ENCODE data around the gene GPC1.

GPC1 gene

GRCh38 chr2:240397542-240397916, 37.9 kb upstream of the GPC1 start:
- no peak for DNase-seq

- DNase-seq = no peak
Observed at GRCh38 chr2:240397924-240398645, 37.4 kb upstream of the GPC1 start.

- DNase-seq = no peak
Observed at GRCh38 chr2:240398661-240399267, 36.7 kb upstream of the GPC1 start.

- no peak for DNase-seq
Observed at GRCh38 chr2:240399419-240400324, 35.8 kb upstream of the GPC1 start.

GRCh38 chr2:240400371-240401161, 34.9 kb upstream of the GPC1 start:
- no peak for DNase-seq

- no peak for DNase-seq
Observed at GRCh38 chr2:240401308-240401707, 34.2 kb upstream of the GPC1 start.

GRCh38 chr2:240401781-240402551, 33.5 kb upstream of the GPC1 start:
- no peak for DNase-seq

GRCh38 chr2:240402566-240403272, 32.7 kb upstream of the GPC1 start:
- DNase-seq = no peak

- no peak for DNase-seq
Observed at GRCh38 chr2:240403396-240404104, 31.9 kb upstream of the GPC1 start.

- no peak for DNase-seq
Observed at GRCh38 chr2:240404174-240404852, 31.1 kb upstream of the GPC1 start.

GRCh38 chr2:240405133-240405532, 30.3 kb upstream of the GPC1 start:
- no peak for DNase-seq

GRCh38 chr2:240405684-240406313, 29.7 kb upstream of the GPC1 start:
- no peak for DNase-seq

GRCh38 chr2:240407090-240407489, 28.4 kb upstream of the GPC1 start:
- no peak for DNase-seq

- DNase-seq = no peak
Observed at GRCh38 chr2:240410004-240410403, 25.5 kb upstream of the GPC1 start.

GRCh38 chr2:240410808-240411207, 24.7 kb upstream of the GPC1 start:
- no peak for DNase-seq

GRCh38 chr2:240411261-240412160, 24.0 kb upstream of the GPC1 start:
- no peak for DNase-seq

- no peak for DNase-seq
Observed at GRCh38 chr2:240412211-240412861, 23.1 kb upstream of the GPC1 start.

All from NCI-H510A treated with DMSO at 0.1 percent for 48 hours (cell line).